NB4 (cell line): ENCODE measurements around the gene TTC33.

Experiments used
- CTCF ChIP-seq: IDR thresholded peaks from one replicate; pipeline ENCODE4 v1.5.1; 2012; ENCODE audit warnings: low read depth, low read length
- MAX ChIP-seq: IDR thresholded peaks from 2 replicates; pipeline ENCODE4 v1.6.1; 2011; ENCODE audit warnings: low read depth, low read length
- POLR2A ChIP-seq: IDR thresholded peaks from 2 replicates; pipeline ENCODE4 v1.6.1; 2011; ENCODE audit warnings: mild to moderate bottlenecking; ENCODE audit not compliant: insufficient read length; ENCODE audit errors: extremely low read depth

GRCh38 chr5:40556811-40557210, 198.9 kb downstream of the TTC33 start:
- TF ChIP-seq CTCF (no peak), POLR2A (no peak), MAX (no peak)
